ENCODE data around the gene CLNK.
"Not testable (repeated sequence)": the region's sequence is repeated elsewhere in the genome, so short reads cannot be mapped to it uniquely, and the experiment has no call there.

Gene CLNK

GRCh38 chr4:10574553-10574952 is 110.0 kb downstream of the CLNK start:
- DNase-seq = not testable (repeated sequence)

DNA sequence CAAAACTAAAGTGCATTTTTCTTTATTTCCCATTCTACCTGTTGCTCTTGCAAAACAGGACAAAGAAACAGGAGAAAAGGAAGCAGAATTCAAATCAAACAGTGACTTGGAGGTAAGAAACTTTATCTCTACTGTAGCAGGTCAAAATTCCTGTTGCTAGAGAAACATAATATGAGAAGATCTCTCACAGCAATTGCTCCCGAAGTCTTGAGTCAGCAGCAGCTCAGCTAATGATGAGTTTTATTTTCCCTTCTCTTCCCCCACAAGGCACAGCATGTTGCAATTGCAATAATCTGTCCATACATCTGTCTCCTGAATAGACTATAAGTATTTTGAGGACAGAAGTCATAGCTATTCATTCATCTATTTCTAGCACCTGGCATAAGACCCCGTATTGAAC is 112.7 kb downstream of the CLNK start:
- DNase-seq = no peak

DNA sequence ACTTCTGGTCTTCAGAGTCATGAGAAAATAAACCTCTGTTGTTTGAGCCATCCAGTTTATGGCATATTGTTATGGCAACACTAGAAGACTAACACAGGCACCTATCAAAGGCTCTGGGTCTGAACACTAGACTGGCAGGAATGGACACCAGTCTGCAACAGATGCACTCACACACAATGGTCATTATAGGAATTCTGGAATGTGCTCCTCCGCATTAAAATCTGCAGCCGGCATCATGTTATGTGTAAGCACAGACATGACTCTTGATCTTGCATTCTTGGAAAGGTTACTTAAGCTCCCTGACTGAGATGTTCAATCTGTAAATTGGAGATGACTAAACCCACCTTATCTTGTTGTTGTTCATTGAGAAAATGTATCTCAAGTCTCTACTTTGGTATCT is 115.1 kb downstream of the CLNK start:
- DNase-seq = no peak

DNA sequence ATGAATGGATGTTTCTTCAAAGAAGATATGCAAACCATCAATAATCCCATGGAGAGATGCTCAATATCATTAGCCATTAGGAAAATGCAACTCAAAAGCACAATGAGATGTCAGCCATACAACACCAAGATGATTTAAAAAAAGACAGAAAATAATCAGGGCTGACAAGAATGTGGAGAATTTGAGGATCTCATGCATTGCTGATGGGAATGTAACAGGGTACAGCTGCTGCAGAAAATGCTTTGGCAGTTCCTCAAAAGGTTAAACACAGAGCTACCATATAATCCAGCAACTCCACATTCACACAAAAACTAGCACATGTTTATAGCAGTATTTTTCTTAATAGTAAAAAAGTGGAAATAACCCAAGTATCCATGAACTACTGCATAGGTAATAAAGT is 116.8 kb downstream of the CLNK start:
- no peak for DNase-seq

DNA sequence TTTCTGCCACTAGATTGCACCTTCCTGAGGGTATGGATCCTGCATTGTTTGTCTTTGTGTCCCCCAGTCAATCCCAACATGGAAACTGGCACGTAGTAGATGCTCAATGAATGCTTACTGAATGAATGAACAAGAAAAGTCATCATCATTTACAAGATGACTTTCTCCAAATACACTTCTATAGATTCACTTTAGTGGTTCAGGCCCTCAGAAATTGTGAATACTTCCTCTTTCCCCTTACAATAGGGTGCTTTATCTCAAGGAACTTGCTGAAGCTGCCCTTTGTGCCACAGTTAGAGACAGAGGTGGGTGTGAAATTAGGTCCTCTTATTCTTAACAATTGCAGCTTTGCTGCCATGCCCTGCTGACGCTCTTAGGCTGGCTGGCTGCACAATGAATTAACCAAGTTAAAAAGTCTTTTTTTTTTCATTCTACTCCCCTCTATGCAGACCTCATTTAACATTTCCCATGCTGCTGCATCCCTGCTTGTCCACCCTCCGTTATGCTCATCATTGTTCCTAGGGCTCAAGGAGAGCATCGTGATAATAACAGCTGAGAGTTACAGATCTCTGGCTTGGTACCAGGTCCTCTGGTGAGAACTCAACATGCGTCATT is 119.3 kb downstream of the CLNK start:
- no peak for DNase-seq

DNA sequence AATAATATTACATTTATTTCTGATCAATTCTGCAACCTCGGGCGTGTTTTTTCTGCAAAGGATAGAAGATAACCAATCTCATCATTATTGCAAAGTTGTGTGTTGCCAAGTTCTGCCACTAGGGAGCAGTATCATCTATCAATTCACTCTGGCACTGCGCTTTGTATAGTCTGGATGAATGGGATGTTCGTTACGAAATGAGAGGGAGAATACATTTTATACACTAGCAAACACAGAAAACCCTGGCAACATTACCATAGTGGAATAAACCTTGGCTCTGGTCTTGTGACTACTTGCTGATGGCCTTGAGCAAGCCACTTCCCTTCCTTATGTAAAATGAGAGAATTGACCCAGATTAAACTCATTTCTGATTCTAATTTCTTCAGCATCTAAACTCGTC is 129.9 kb downstream of the CLNK start:
- peak; percentile 56 for DNase-seq

GRCh38 chr4:10554121-10554520 is 130.4 kb downstream of the CLNK start:
- no peak for DNase-seq

- DNase-seq = no peak
Observed at GRCh38 chr4:10552591-10553280, 131.8 kb downstream of the CLNK start.

DNA sequence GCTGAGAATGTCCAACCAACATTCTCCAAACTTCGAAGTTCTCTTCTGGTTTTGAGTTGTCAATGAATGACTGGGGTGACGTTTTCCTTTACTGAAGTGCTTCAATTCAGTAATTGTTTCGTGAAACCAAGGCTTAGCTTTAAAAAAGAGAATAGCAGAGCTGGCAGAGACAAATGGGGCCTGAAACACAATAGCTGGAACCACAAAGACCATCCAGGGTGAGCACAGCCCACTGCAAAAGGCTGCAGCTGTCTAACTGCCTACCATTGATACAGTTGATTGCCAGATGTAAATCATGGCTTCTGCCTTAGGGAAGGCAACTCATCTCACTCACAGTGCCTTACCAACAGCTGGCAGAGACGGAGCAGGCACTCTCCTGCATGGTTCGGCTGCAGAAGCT is 148.7 kb downstream of the CLNK start:
- no peak for DNase-seq

DNA sequence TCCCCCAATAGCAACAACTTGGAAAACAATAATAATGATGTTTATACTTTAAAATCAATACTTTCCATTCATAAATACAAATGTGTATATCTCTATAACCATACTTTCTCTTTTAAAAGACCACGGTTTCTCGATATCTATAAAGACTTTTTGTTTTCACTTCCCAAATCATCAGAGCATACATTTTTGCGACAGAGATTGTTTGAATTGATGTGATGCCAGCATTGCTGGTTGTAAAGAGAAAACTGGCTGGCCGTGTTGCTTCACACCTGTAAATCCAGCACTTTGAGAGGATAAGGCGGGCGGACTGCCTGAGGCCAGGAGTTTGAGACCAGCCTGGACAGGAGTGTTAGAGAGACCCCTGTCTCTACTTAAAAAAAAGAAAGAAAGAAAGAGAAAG is 149.7 kb downstream of the CLNK start:
- no peak for DNase-seq

GRCh38 chr4:10532155-10532554 is 152.4 kb downstream of the CLNK start:
- no peak for DNase-seq

- no peak for DNase-seq
Observed at GRCh38 chr4:10530137-10530786, 154.3 kb downstream of the CLNK start.

- no peak for DNase-seq
Observed at GRCh38 chr4:10529291-10530136, 155.1 kb downstream of the CLNK start.

- DNase-seq = no peak
Observed at GRCh38 chr4:10527438-10527837, 157.1 kb downstream of the CLNK start.

DNA sequence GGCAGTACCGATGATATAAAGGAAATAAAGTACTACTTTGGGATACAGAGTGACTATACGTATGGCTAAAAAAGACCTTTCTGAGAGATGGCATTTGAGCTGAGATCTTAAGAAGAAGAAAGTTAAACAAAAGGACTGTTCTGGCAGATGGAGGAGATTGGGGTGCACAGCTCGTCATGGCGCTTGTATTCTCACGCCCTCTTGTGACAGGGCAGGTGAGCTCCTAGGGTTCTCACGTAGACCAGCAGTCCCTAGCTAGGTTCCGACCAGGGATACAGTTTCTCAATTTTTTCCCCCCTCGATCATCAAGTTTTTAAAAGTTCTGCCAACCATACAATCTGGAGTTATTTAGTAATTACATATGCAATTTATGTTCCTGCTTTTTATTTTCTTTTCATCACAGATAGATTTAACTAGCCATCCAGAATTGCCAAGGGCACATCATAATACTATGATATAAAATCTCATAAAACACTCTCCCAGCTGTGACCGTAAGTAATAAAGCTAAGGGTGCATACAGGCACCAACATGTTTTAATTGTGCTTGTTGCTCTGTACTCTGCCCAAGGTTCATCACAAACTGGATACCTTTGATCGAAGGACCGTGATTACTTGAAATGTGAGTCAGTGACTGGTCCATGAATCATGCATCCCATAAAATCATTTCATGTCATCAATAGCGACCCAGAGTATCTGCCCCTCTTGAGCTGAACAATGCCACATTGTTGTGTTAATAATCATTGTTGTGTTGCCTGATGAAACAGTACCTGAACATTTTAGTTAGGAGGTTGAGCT is 157.9 kb downstream of the CLNK start:
- no peak for DNase-seq

DNA sequence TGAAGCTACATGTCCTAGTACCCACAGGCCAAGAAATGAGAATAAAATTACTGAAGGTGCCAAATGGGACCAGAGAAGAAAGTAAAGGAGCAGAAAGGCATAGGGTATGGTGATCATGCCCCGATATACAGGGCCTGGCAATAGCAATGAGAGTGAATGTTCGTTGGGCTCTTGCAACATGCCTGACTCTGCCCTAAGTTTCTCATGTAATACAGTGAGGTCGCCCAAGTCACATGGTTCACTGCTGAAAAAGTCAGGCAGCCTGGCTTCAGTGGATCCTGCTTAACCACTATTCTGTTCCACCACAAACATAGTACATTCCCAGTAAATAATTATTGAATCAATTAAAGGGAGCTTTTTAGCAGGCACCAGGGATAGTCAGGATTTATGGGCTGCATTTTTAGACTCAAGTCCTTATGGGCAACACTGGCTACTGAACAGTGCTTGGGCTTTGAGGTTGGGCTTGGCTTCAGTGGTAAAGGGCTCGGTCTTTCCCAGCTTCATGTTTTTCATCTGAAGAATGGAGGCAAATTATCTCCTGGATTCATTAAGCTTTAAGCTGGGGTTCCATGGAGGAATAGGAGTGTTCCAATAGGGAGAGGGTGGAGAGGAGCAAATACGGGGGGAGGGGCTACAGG is 160.3 kb downstream of the CLNK start:
- no peak for DNase-seq

GRCh38 chr4:10521424-10521823 is 163.1 kb downstream of the CLNK start:
- DNase-seq = no peak

DNA sequence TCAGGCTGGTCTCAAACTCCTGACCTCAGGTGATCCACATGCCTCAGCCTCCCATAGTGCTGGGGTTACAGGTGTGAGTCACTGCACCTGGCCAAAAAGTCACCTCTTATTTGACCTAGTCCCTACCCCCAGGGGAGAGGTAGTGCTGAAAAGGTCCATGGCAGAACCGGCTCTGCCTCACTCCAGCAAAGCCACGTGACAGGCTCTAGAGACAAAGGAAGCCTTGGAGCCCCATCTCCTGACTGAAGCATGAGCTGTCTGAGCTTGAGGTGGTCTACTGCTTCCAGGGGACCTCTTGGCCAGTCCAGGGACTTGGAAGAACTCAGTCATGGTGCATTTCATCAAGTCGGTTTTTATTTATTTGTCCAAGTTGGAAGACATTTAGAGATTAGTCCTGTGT is 174.8 kb downstream of the CLNK start:
- no peak for DNase-seq

DNA sequence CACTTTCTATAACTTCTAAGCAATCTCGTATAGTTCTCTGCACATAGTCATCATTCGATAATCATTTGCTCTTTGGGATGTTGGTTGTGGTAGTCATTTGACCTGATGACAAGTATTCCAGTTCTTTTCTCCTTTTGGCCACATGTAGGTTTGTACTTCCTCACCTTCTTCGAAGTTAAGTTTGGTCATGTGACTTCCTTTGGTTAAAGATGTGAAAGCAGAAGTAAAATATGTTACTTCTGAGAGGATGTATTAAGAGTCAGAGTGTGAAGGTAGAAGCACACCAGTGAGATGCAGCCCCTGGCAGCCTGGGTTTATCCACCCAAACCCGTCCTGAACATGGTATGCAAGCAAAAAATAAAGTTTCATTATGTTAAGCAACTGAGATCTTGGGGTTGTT is 178.5 kb downstream of the CLNK start:
- no peak for DNase-seq

DNA sequence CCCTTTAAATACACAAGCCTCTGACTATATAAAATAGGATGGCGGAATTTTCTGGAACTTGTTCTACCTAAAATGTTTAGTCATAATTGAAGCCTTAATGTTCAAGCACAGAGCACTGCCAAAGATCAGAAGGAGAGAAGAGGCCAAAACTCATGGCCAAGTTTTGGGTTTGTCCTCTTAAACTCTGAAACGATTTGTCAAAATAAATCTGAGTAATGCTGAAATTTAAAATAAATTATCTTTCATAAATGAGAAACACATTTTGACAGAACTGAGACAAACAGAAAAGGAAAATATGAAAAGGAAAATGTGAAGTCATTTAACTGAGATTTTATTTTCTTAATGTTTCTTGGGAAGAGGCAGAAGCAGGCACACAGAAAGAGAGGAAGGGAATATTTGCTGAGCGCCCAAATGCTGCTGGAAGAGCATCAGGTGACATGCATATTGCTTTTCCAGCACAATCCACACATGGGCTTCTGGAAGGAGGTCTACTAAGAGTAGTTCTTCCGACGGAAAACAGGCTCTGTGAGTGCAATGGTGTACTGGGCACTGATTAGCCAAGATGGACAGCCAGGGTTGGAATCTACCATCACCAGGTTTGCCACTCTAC is 179.9 kb downstream of the CLNK start:
- no peak for DNase-seq

DNA sequence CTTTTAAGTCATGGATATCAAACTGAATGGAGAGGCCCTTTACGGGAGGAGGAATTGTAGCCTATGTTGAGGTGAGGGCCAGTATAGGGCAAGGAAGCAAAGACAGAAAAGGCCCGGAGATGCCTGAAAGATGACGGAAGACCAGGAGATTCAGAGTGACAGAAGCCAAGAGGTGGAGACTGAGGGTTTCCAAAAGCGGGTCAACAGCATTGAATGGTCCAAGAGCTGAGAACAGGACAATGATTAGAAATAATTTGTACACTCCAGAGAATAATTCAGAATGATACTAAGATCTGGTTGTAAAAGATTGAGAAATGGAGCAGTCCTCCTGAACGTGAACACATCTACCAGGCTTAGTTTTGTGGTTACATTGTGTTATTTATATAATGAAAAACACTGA is 181.9 kb downstream of the CLNK start:
- DNase-seq = no peak

GRCh38 chr4:10500776-10501175 is 183.8 kb downstream of the CLNK start:
- DNase-seq = no peak

Measured in NCI-H1694 treated with DMSO at 0.1 percent for 48 hours (cell line).